Mononuclear cell (primary cell): ENCODE data around the gene PTX3. TPM values are rescaled to one million over a fixed set of nuclear protein-coding genes. Genes with fewer than 3 reads are reported as not detected.

ENCODE experiments used
- H3K27me3 ChIP-seq: 2 replicates; pipeline ENCODE4 v1.6.0; 2011; ENCODE audit warnings: low read length, control low read depth; ENCODE audit not compliant: insufficient read depth
- H3K4me1 ChIP-seq: 2 replicates; pipeline ENCODE4 v1.5.1; 2011; ENCODE audit warnings: mild to moderate bottlenecking, low read length, control low read depth; ENCODE audit not compliant: insufficient read depth
- H3K4me3 ChIP-seq: 2 replicates; pipeline ENCODE4 v1.5.1; 2011; ENCODE audit warnings: mild to moderate bottlenecking, low read length, moderate library complexity
- H3K9me3 ChIP-seq: 2 replicates; pipeline ENCODE4 v1.5.1; 2011; ENCODE audit warnings: low read depth, mild to moderate bottlenecking, control low read depth, low read length
- total RNA-seq: library from RNA; depleted of rRNA; stranded (reverse); fragments of >200 nt; gene quantifications from one replicate; pipeline ENCODE4 v1.2.3, GENCODE V29; 2012

Gene PTX3
- total RNA-seq, 1 donor = 39.7 TPM

DNA sequence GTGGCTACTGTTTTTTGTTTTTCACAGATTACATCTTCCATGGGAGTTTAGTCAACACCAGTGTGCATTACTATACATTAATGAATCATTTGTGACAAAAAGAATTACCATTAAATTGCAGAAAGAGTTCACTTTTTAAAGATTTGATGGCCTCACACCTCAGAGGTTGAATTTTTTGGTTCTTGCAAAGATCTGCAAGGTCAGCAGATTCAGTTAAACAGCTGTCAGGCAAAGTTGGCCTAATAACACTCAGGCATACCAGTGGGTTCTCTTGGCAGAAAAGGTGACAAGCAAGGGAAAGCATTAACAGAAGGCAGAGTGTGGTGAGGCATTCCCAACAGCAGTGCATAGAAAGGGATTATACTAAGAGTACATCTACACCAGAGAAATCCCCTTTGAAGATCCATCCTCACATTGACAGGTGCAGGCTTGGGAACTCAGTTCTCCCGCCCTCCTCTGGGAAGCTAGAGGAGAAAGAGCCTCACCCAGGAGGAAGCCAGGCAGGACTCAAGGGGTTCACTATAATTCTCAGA is 24.3 kb upstream of the PTX3 start:
- Histone ChIP-seq H3K4me3 (no peak overlapping the region), H3K4me1 (no peaks in the 10 kb centered on the region), H3K9me3 (no peaks in the 10 kb centered on the region), H3K27me3 (no peaks in the 10 kb centered on the region)

DNA sequence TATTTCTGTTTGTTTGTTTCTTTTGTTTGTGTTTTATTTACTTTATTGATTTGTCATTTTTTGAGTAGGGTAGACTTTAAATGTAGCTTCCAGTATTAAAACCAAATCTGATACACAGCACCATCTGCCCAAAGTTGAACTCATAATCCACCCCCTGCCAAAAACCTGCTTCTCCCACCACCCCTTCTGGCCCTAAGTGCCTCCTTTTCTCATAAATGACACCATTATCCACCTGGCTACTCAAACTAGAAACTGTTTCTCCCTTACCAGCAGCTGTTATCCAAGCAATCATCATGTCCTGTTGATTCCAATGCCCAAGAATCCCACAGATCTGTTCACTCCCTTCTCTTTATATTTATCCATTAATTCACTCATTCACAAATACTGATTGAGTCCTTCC is 21.8 kb upstream of the PTX3 start:
- Histone ChIP-seq H3K4me1 (no peaks in the 10 kb centered on the region), H3K4me3 (no peak overlapping the region), H3K27me3 (no peaks in the 10 kb centered on the region)

DNA sequence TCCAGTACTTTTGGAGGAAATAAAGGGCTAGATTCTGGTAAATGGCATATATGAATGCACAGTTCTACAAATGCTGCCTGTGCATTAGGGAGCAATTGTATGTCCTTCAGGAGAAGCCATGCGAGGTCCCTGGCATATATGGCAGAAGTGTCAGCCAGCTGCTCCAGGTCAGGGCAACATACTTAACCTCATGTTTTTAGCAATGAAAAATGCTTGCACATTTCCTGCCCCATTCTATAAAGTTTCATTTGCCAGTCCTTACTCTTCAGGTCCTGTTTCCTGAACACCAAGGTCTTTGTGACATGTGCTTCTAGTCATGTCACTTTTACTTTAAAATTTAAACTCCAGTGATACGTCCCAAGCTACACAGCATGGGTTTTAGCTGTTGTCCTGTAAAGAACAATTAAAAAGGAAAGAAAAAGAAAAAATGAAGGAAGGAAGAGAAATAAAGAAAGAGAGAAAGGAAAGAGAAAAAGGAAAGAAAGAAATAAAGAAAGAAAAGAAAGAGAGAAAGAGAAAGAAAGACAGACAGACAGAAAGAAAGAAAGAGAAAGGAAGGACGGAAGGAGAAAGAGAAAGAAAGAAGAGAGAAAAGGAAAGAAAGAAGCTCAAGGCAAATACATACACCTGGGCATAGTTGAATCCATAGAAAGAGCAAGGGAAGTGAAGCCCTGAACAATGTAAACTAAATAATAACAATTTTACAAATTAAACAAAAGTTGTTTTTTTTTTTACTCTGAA is 20.1 kb upstream of the PTX3 start:
- Histone ChIP-seq H3K4me1 (no peaks in the 10 kb centered on the region), H3K4me3 (no peak overlapping the region), H3K27me3 (no peaks in the 10 kb centered on the region), H3K9me3 (no peaks in the 10 kb centered on the region)

More for the DNA sequence above, 21.8 kb upstream of the PTX3 start:
- no peaks in the 10 kb centered on the region for H3K9me3 ChIP-seq

DNA sequence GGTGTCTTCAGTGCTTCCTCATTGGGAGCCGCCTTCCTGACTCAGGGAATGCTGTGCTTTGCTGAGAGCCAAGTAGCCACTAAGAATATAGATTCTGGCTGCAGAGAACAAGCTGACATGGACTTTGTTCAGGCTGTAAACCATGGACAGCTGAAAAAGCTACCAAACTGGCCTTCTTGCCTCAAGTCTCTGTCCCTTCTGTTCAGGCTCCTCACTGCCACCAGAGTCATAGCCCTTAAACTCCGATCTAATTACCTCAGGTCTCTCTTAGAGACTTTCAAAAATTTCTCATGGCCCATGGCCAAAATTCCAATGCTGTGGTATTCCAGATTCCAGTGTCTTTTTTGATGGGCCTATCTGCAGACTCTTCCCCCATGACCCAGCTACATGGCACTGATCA is 19.4 kb upstream of the PTX3 start:
- Histone ChIP-seq H3K4me3 (no peak overlapping the region), H3K4me1 (no peaks in the 10 kb centered on the region)

DNA sequence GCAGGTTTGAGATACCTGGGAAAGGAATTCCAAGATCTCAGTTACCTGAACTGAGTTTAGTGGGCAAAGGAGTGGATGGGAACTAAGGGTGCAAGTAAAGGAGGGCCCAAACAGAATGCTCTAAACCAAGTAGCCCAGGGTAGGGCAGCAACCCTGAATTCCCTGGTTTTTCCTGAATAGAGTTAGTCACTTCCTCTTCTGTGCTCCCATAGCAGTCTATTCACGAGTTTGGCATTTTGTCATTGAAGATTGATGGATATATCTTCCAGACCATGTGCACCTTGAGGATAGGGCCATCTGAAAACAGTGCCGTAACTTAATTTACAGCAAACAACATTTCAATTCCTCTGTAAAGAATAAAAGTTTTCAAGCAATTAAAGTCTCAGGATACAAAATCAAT is 18.5 kb upstream of the PTX3 start:
- Histone ChIP-seq H3K27me3 (no peaks in the 10 kb centered on the region), H3K9me3 (no peaks in the 10 kb centered on the region), H3K4me1 (no peaks in the 10 kb centered on the region), H3K4me3 (no peak overlapping the region)

More for the DNA sequence above, 19.4 kb upstream of the PTX3 start:
- no peaks in the 10 kb centered on the region for H3K9me3 ChIP-seq
- H3K27me3 ChIP-seq = no peaks in the 10 kb centered on the region

DNA sequence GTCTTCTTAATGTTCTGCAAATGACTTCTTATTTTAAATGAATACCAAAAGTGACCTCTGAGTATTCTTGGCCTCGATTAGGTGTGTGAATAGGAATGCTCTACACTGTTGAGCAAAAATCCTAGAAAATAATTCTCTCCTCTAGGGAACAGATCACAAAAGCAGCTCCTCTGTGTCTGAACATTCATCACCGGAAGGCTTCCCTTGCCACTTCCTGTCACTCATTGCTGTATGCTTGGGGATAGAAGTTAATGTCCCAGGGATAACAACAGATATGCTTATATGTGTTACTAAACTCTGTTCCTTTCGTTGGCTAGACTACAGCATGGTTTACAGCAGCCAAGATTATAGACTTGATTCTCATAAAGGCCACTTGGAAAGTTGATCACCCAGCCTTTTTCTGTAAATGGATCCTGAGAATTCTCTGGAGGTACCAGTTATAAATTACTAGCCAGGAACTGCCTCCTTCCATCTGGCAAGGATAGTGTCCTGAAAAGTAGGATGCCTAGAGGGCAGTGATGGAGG is 16.0 kb upstream of the PTX3 start:
- no peak overlapping the region for H3K4me3 ChIP-seq
- H3K4me1 ChIP-seq = no peaks in the 10 kb centered on the region
- no peaks in the 10 kb centered on the region for H3K27me3 ChIP-seq
- no peaks in the 10 kb centered on the region for H3K9me3 ChIP-seq

DNA sequence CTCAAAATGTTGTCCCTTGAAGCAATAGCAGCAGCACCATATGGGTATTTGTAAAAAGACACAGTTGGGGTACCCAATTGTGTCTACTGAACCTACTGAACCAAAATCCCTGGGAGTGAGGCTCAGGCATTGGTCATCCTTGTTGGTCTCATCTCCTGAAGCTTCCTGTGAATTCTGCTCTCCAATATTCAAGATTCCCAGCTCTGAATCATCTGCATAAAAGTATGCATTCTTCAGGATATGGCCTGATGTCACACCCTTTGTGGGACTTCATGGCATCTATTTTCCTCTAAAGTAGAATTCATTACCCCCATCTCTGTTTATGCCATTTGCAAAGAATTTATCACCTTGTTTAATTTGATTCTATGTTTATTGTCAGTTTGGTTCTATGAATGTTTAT is 13.3 kb upstream of the PTX3 start:
- peaks cover 5% of the 10 kb centered on the region for H3K4me1 ChIP-seq
- no peaks in the 10 kb centered on the region for H3K27me3 ChIP-seq
- H3K9me3 ChIP-seq = no peaks in the 10 kb centered on the region
- no peak overlapping the region for H3K4me3 ChIP-seq

DNA sequence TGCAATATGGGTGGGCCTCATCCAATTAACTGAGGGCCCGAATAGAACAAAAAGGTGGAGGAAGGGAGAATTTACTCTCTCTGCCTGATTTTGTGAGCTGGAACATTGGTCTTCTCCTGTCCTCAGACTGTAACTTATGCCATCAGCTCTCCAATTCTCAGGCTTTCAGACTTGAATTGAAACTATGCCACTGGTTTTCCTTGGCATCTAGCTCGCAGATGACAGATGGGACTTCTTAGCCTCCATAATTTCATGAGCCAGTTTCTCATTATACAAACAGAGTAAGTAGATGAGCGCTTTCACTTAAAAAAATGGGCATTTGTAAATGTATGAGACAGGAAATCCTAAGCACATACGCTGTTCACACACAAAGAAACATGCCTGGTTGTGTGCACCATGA is 8.7 kb upstream of the PTX3 start:
- H3K4me3 ChIP-seq = no peak overlapping the region
- H3K4me1 ChIP-seq = peaks cover 5% of the 10 kb centered on the region
- H3K9me3 ChIP-seq = no peaks in the 10 kb centered on the region
- no peaks in the 10 kb centered on the region for H3K27me3 ChIP-seq

DNA sequence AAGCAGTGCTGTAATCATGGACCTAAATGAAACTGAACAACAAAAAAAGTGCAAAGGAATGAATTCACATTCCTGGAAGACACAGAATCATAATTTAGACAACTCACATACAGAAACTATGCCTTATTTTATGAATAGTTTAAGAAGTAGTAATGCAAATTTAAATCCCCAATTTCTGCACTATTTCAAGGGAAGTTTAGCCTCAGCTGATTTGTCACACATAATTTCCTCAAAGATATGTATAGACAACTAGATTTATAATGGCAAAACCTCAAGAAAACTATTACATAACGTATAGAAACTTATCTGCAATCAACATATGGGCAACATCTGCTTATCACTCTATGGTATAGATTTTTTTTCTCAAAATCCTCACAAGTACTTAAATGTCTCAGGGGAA is 7.8 kb upstream of the PTX3 start:
- Histone ChIP-seq H3K27me3 (no peaks in the 10 kb centered on the region), H3K4me3 (no peak overlapping the region), H3K9me3 (no peaks in the 10 kb centered on the region), H3K4me1 (peaks cover 5% of the 10 kb centered on the region)

DNA sequence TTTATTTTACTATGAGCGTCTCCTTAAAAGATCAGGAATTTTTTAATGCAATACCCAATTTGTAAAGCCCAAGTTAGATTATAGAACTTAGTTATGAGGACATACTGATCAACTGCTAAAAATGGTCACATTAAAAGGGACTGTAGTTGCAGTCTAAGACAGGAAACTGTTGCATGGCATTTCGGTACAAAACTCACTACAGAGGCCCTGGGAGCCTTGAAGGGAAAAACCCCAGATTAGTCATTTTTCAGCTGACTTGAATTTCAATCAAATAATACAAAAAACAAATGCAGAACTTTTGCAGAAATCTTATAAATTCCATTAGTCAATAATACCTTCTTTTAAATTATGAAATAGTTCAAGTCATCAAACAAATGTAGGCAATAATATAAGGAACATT is 6.9 kb upstream of the PTX3 start:
- H3K9me3 ChIP-seq = no peaks in the 10 kb centered on the region
- H3K4me3 ChIP-seq = no peak overlapping the region
- peaks cover 2% of the 10 kb centered on the region for H3K27me3 ChIP-seq
- H3K4me1 ChIP-seq = peaks cover 5% of the 10 kb centered on the region

DNA sequence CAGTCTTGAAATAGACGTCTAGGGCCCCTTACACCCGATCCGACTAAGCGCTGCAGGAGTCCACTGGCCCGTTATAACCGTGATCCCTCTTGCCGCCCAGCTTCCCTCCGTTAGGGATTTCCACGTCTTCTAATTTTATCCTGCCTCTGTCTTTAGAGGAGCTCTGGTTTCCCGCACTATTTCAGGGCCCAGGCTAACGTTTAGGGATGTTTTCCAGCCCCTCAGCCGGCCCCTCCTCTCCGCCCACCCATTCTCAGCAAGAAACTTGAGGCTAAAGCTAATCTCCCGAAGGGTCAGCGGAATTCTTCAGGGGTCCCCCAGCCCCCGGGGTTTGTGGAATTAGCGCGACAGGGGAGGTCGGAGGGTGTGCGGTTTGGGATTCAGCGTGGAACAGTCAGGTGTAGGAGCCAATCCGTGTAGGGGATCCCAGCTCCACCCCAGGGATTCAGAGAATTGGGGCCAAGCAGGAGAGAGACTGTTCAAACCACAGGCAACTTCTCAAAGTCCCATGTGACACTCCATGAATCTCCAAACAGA is 1.6 kb downstream of the PTX3 start:
- Histone ChIP-seq H3K9me3 (no peaks in the 10 kb centered on the region), H3K4me3 (peak overlapping the region; percentile 44), H3K27me3 (peaks cover 16% of the 10 kb centered on the region), H3K4me1 (peaks cover 21% of the 10 kb centered on the region)

DNA sequence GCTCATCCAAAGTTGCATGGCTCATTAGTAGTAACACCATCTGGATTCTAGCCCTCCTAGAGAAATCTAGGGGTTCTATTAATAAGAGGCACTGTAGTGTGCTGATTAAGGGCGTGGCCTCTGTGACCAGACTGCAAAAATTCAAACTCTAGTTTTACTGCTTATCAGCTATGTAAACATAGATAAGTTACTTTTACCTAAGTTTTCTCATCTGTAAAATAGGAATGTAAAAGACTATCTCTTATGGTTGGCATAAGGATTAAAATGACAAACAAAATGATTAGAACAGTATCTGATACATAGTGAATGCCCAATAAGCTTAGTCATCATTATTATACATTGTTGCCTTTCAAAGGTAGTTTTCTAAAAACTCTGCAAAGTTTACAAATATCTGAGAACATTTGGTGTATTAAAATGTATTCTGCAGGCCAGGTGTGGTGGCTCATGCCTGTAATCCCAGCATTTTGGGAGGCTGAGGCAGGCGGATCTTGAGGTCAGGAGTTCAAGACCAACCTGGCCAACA is 4.5 kb downstream of the PTX3 start:
- Histone ChIP-seq H3K4me3 (no peak overlapping the region), H3K27me3 (peaks cover 12% of the 10 kb centered on the region), H3K9me3 (no peaks in the 10 kb centered on the region), H3K4me1 (peaks cover 26% of the 10 kb centered on the region)

DNA sequence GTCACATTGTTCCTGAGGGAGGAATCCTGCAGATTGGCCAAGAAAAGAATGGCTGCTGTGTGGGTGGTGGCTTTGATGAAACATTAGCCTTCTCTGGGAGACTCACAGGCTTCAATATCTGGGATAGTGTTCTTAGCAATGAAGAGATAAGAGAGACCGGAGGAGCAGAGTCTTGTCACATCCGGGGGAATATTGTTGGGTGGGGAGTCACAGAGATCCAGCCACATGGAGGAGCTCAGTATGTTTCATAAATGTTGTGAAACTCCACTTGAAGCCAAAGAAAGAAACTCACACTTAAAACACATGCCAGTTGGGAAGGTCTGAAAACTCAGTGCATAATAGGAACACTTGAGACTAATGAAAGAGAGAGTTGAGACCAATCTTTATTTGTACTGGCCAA is 6.1 kb downstream of the PTX3 start:
- Histone ChIP-seq H3K9me3 (no peaks in the 10 kb centered on the region), H3K4me1 (peaks cover 23% of the 10 kb centered on the region), H3K27me3 (peaks cover 12% of the 10 kb centered on the region), H3K4me3 (no peak overlapping the region)

DNA sequence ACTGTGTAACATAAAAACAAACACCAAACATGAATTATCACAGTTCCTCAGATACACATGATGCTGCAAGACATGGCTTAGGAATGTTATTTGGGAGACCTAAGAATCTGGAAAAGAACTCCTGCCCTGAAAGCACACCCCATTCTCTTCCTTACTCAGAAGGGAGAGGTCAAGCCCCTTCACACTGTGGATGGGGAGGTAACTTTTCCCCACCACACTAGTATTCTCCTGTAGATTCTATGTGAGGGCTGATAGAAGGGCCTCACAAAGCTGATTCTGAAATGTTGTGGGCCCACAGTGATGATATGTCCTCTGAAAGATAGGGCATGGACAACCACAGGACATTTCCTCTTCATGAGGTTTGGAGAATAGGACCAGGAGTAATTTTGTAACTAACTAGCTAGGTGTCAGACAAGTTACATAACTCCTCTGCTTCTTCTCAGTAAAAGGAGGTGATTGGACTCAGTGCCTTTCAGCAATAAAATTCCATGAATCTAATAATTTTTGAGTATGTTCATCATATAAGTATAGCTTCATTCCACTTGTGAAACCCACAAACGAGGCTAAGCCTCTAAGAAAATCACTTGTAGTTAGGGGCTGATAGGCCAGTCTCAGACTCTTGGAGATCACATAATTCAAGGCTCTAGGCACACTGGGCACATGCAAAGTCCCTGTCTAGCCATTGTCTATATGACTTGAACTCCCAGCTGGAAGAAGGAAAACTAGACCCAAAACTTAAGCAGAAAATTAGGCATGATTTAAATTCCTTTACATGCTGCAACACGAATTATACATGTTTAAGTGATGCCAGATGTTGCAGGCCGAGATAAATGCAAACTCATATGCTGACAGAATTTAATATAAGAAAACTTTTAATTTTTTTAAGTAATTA is 7.5 kb downstream of the PTX3 start:
- peaks cover 14% of the 10 kb centered on the region for H3K4me1 ChIP-seq
- H3K9me3 ChIP-seq = no peaks in the 10 kb centered on the region
- H3K4me3 ChIP-seq = no peak overlapping the region
- H3K27me3 ChIP-seq = peaks cover 3% of the 10 kb centered on the region

DNA sequence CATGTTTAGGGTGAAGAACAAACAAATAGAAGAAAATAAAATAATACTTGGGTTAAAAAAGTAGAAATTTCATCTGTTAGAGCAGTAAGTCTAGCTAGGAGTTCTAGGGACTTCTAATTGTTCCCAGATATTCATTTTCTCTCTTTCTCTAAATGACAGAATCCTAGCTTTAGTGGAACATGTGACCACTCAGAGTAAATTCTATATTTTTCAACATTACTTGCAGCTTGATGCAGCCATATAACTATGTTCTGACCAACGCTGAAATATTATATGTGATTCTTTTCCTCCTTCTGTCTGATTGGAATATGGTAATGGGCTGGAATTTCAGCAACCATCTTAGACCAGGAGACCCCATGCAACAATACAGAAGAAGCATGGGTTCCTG is 8.1 kb downstream of the PTX3 start:
- no peaks in the 10 kb centered on the region for H3K27me3 ChIP-seq
- H3K4me3 ChIP-seq = no peak overlapping the region
- peaks cover 14% of the 10 kb centered on the region for H3K4me1 ChIP-seq
- H3K9me3 ChIP-seq = no peaks in the 10 kb centered on the region
